GM12891 (cell line): ENCODE results near the gene KCNMA1.

Experiments
- PAX5 ChIP-seq: IDR thresholded peaks from 2 replicates; pipeline ENCODE4 v1.6.1; 2011; ENCODE audit warnings: low read length, moderate library complexity, mild to moderate bottlenecking; ENCODE audit not compliant: insufficient read depth, severe bottlenecking
- POLR2A ChIP-seq: IDR thresholded peaks from 2 replicates; pipeline ENCODE4 v1.6.1; 2011; ENCODE audit warnings: low read depth, low read length, control low read depth
- POLR2AphosphoS5 ChIP-seq: IDR thresholded peaks from 2 replicates; pipeline ENCODE4 v1.6.1; 2011; ENCODE audit warnings: low read depth, low read length, control low read depth
- POU2F2 ChIP-seq: IDR thresholded peaks from 2 replicates; pipeline ENCODE4 v1.6.1; 2011; ENCODE audit warnings: low read depth, mild to moderate bottlenecking, control low read depth, low read length, moderate library complexity
- TAF1 ChIP-seq: IDR thresholded peaks from 2 replicates; pipeline ENCODE4 v1.6.1; 2011; ENCODE audit warnings: low read depth, low read length, control low read depth

- TF ChIP-seq POLR2AphosphoS5 (no peak), POU2F2 (no peak), TAF1 (no peak), POLR2A (no peak), PAX5 (no peak)
These were observed 103.7 kb downstream of the KCNMA1 start for GRCh38 chr10:77533887-77534278.
